NCI-H774 (cell line): ENCODE data around the gene GPAM.
"Not testable (repeated sequence)": the region's sequence is repeated elsewhere in the genome, so short reads cannot be mapped to it uniquely, and the experiment has no call there.

Experiments
- DNase-seq: peaks from one replicate; lab custom pipeline; 2025; lab: John Stamatoyannopoulos, UW

The GPAM gene, protein sequence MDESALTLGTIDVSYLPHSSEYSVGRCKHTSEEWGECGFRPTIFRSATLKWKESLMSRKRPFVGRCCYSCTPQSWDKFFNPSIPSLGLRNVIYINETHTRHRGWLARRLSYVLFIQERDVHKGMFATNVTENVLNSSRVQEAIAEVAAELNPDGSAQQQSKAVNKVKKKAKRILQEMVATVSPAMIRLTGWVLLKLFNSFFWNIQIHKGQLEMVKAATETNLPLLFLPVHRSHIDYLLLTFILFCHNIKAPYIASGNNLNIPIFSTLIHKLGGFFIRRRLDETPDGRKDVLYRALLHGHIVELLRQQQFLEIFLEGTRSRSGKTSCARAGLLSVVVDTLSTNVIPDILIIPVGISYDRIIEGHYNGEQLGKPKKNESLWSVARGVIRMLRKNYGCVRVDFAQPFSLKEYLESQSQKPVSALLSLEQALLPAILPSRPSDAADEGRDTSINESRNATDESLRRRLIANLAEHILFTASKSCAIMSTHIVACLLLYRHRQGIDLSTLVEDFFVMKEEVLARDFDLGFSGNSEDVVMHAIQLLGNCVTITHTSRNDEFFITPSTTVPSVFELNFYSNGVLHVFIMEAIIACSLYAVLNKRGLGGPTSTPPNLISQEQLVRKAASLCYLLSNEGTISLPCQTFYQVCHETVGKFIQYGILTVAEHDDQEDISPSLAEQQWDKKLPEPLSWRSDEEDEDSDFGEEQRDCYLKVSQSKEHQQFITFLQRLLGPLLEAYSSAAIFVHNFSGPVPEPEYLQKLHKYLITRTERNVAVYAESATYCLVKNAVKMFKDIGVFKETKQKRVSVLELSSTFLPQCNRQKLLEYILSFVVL

GRCh38 chr10:112183329-112184051 is at the start of gene GPAM:
Gene GPAM (minus strand): TSS chr10:112183765. CDS start chr10:112181784, 1,981 bp downstream.
- peak; percentile 64 for DNase-seq

DNA sequence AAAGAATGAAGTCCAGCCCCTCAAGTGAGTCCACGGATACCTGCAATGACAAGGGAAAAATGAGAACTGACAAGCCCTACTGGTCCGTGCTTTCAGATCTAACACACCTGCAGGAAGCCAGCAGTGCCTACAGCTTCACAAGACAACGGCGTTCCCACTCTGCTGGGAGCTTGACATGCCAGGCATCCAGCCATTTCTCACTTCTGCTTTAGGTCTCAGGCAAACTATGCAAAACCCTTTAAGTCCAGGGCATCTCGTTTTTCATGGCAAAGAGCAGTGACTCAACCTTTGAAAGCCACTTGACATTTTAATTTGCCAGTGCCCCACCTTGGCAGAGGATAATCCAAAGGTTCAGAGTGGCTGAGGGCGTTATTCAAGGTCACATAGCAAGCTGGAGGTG is 49.1 kb upstream of the GPAM start:
- no peak for DNase-seq

GRCh38 chr10:112231602-112232400 is 48.2 kb upstream of the GPAM start:
- DNase-seq, result no peak

DNA sequence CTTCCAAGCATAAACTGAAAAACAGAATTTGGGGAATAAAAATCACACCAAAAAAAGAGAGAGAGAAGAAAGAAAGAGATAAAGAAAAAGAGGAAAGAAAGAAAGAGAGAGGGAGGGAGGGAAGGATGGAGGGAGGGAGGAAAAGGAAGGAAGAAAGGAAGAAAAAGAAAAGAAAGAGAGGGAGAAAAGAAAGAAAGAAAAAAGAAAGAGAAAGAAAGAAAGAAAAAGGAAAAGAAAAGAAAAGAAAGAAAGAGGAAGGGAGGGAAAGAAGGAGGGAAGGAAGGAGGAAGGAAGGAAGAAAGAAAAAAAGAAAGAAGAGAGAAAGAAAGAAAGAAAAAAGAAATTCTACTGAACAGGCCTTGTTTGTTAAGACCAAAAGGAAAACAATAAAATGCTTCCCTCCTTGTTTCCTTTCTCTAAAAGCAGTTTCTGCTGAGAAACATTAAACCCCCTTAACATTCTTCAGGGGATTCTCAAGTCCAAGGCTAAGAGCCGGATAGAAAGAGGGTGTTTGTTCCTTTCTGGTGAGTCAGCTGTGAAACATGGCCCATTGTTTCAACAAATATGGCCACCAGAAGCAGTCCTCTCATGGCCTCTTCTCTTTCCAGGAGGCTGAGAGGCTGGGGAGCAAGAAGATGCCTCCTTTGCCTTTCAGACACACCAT is 46.9 kb upstream of the GPAM start:
- no peak for DNase-seq

DNA sequence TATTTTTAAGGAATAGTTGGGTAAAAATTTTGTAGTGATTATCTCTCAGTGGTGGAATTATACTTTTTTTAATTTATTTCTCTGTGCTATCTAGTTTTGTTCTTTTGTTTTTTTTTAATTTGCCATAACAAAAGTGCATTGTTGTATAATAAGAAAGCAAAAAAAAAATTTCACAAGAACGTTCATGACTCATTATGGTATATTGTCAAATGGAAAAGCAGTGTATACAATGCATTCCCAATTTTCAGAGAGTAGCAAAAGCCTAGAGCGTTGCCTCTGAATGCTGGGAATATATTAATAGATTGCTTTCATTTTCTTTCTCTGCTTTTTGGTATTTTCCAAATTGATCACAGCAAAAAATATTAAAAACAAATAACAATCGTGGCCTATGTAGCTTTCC is 46.3 kb upstream of the GPAM start:
- DNase-seq, result no peak

GRCh38 chr10:112229096-112229495 is 45.5 kb upstream of the GPAM start:
- no peak for DNase-seq

- DNase-seq, result not testable (repeated sequence)
Measured at GRCh38 chr10:112228366-112229088, 45.0 kb upstream of the GPAM start.

DNA sequence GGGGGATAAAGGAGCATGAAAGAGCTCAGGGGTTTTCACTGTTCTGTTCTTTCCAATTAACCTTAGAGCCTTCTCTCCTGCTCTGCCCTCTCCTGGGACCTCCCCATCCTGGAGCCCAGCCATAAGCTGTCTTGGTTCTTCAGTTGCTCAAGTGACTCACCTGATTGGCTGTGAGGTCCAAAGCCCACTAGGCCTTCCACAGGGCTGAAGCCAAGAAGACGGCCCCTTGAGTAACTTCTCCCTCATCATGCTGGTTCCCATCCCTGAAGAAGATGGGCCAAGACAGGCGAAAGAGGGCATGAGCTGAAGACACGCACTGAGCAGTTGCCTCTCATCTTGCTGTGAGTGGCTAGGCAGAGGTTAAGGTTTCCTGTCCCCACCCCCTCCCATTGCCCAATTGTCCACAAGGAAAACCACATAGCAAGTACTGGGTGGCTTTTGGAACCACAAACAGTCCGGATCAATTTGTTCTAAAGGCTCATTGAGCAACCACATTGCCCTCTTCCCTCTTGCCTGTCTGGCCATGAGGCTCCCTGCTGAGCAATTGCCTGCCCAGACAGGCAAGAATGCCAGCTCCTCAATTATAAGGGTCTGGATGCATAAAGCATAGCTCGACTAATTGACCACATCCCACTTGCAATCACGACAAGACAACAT is 43.9 kb upstream of the GPAM start:
- no peak for DNase-seq

DNA sequence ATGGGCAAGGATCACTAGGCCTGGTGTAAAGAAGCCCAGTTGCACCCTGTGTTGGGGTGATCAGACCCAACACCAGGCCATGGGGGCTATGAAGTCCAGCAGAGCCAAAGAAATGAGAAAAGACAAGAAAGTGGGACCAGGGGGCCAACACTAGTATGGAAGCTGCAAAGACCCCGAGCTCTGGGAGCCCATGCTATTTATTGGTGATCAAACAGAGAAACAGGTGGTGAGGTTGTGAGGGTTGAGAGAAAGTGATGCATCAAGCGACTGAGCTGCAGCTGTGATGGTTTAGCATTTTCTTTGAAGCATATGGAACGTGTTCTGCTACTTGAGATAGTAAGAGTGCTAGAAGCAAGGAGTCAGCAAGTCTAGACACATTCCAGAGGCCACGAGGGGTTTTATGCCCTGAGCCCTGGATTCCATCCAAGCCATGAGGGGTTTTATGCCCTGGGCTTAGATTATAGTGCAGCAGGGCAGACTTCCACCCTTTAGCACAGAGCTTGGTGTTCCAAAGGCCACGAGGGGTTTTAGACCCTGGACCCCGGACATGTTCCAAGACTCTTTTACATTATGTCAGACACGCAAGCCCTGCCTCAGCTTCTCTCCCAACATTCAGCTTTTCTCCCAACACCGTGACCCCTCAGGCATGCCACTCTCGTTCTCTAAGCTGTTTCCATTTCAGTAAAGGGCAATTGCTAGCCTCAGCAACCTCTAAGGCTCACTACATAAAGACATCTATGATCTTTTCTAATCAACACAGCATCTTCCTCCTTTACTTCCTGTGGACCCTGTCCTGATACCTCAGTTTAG is 43.1 kb upstream of the GPAM start:
- DNase-seq, result no peak

DNA sequence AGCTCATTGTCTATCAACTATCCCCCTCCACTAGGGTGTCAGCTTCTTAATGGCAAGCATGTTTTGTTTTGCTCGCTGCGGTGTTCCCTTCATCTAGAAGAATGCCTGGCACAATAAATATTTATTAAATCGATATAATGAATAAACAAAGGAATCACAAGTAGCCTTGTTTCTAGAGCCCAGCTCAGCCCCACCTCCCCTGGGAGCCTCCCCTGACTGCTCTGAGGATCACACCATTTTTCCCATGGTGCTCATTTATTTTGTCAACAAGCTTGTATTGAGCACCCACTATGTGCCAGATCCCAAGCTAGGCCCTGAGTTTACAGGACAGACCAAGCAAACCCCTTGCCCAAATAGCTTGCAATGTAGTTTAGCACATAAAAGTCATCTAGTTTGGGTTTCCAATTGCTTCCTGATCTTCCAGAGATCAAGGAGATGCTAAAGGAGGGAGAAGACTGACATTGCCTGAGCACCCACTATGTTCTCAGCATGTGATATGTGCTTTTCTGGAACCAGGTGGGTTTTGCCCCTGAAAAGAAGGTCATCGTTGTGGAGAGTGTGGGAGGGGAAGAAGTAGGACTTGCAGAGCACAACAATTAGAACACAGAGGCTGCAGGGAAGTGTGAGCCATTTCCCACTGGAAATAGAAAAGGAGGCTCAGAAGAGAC is 42.3 kb upstream of the GPAM start:
- DNase-seq, result no peak

DNA sequence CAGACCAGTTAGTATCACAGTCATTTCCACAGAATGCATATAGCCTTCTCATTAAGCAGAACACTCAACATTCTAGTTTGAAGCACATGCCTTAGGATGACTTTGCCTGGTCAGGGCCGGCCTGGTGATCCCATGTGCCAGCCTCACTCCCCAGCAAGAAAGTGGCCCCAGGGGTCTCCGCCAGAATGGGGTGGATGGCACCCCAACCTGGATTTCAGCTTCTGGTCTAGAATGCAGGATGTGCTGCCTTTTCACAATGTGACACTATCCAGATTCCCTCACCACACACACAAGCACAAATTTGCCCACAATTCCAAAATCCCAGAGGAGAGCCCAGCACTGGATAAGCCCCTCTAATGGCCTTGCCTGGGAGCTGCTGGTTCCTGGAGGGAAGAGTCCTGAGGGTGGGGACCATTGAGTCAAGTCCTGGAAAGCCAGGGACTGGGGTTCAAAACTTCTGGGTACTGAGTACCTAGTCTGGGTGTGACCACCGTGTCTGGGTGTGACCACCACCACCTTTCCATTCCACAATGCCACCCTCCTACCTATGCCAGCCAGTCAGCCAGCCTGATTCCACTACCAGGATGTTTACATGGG is 41.5 kb upstream of the GPAM start:
- DNase-seq, result no peak

DNA sequence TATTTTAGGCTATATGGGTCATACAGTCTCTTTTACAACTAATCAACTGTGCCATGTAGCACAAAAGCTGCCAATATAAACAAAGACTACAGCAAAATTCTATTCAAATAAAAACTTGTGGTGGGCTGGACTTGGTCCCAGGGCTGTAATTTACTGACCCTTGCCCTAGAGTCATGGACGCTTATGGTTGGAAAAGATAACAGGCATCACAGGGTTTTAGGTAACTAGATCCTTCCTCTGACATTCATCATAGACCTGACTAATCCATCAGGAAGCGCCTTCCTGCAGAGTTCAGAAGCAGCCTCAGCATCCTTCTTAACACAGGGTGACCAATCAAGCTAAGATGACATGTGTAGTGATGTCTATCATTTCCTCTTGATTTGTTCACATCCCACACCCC is 40.2 kb upstream of the GPAM start:
- no peak for DNase-seq

GRCh38 chr10:112222799-112223198 is 39.2 kb upstream of the GPAM start:
- no peak for DNase-seq

DNA sequence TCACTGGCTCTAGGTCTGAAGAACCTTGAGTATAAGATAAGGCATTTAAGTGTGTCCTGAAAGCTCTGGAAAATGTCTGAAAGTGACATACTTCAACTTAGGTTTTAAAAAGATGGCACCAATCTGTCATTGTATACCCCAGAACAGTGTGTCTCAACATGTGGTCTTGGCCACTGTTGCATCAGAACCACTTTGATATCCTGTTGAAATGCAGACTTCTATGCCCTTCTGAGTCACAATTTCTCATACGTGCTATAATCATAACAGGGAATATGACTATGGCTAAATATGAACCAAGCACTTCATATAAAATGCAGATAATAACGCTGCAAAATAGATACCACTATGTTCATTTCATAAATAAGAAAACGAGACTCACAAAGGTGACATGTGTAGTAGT is 38.0 kb upstream of the GPAM start:
- DNase-seq, result no peak

GRCh38 chr10:112218960-112219359 is 35.4 kb upstream of the GPAM start:
- no peak for DNase-seq

DNA sequence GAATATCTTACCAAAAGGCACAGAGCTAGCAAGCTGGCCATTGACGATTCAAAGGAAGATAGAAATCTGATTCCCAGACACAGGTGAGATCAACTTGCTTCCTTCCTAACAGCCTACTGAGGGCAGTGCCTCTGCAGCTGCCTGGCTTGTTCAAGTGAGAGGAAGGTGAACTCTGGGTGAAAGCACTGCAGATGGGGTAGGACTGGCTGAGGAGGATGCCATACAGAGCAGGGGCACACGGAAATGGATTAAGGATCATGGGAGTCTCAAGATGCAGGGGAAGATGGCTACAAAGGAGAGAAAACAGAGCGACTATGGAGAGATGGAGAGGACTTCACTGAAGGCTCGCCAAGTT is 34.4 kb upstream of the GPAM start:
- no peak for DNase-seq

DNA sequence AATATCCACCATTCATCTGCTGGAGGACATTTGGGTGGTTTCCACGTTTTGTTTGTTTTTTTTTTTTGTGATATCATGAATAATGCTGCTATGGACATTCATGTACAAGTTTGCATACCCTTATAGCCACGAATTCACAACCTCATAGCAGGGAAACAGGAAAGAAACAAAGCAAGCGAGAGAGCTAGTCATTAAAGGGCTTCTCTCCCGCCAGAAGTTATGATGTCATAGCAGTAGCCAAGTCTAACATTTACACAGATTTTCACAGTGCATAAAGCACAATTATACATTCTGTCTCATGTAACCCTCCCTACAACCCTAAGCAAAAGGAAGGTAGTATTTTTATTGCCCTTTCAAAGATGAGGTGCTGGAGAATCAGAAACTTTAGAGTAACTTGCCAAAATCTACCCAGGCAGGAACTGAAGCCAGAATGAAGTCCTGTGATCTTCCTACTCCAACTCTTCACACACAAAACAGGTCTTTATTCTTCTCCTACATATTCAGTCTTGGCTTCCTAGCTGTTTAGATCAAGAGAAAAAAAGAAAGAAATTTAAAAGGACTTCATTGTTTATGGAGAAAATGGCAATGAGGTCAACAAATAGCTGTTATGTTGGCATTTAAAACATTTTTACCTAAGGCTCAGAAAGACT is 33.9 kb upstream of the GPAM start:
- DNase-seq, result no peak

GRCh38 chr10:112216966-112217365 is 33.4 kb upstream of the GPAM start:
- DNase-seq, result no peak
